HG03575 (cell line): ENCODE measurements around the gene SLC35A3.

ENCODE experiments used
- ATAC-seq: cut with Tn5 transposase; IDR thresholded peaks from one replicate; pipeline ENCODE4 v1.9.1; 2021; ENCODE audit not compliant: unreplicated experiment, insufficient number of reproducible peaks, low FRiP score; ENCODE audit errors: extremely low read depth

The SLC35A3 gene

DNA sequence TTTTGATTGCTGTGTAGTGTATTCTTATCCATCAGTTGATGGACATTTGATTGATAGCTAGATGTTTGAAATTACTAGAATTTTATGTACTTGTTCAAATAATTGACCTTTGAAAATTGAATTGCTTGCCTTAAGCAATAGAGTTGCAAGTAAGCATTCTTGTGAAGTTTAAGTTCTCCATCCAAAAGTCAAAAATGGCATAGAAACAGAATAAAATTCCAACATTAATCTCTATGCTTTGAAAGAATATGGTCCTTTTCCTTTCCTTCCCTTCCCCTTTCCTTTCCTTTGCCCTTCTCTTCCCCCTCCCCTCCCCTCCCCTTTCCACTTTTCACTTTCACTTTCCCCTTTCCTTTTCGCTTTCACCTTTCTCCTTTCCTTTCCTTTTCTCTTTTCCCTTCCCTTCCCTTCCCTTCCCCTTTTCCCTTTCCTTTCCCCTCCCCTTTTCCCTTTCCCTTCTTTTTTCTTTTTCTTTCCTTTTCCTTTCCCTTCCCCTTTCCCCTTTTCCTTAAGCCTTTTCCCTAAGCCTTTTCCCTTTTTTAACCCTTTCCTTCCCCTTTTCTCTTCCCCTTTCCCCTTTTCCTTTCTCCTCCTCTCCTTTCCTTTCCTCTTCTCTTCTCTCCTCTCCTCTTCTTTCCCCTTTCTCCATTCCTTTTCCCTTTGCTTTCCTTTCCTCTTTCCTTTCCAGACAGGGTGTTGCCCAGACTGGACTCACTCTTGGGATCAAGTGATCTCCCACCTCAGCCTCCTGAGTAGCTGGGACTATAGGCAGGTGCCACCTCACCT lies 95.6 kb downstream of the SLC35A3 start:
- no peak for ATAC-seq

DNA sequence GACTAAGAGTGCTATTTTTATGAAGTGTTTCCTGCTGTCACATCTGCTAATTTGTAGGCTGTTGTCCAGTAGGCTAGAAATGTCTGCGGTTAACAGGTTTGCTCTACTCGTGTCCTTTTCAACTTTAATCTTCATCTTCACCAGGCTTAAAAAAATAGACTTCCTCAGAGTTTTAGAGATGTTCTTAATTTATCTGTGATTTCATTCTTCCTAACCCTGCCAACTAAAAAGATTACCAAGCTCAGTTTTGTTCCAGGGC lies 96.1 kb downstream of the SLC35A3 start:
- no peak for ATAC-seq

DNA sequence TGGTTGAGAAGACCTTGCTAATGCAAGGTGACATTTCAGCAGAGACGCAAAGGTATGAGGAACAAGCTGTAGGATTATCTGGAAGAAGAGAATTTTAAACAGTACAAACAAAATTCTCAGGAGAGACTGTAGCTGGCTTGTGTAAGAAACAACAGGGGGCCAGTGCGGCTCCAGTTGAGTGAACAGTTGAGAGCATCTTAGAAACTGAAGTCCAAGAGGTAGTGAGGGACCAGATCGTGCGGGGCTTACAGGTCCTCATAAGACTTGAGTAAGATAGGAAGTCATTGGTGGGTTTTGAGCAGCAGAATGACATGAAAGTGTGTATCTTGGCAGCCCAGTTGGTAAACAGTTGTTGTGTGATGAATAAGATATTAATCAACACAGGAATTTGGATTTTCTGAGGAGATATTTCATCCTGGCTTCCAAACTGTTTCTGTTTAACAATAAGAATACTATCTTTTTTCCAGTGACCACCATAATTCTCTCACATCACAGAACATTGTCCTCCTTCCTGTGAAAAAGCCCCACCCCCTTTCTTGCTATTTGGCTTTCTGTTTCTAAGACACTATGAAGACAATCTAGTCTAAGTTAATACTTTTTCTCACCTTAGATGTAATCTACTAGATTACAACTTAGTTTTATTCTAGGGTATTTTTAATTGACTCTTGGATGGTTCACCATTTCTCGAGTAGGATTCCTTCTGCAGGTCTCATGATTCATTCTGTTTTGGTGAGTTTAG lies 100.6 kb downstream of the SLC35A3 start:
- no peak for ATAC-seq

DNA sequence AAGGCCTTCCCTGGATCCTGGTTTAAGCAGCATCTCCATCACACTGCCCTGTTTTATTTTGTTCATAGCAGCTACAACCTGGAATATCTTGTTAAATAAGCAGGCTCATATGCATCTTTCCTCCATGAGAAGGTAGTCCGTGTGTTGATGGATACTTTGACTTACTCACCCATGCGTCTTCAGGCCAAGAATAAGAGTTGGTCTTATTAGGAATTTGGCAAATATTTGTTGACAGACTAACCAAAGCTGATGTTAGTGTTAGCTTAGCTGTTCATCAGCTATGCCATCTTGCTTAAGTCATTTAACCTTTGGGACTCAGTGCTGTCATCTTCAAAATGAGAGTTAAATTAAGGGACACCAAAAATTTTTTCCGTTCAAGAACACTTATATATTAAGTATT lies 103.7 kb downstream of the SLC35A3 start:
- no peak for ATAC-seq

DNA sequence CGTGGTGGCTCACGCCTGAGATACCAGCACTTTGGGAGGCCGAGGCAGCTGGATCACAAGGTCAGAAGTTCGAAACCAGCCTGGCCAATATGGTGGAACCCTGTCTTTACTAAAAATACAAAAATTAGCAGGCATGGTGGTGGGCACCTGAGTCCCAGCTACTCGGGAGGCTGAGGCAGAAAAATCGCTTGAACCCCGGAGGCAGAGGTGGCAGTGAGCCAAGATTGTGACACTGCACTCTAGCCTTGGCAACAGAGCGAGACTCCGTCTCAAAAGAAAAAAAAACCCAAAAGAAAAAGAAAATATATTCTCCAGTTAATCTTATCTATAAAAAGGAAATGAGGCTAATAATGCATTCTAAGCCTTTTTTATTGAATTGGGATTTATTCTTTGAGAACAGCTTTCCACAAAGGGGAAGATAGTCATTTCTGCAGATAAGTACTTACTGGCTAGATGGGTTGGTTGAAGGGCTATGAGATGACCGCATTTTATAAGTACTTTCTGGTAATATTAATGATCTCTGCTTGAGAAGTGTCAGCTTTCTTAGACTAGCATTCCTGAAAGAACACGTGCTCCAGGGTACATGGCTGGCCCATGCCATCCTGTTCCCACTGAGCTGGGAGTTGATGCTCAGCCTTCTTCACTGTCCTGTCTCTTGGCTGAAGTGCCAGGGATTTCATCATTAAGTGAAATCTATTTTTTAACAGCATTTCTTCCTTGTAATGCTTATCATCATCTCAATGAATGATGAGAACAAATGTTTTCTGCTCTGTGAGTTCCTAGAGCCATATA lies 105.0 kb downstream of the SLC35A3 start:
- ATAC-seq: no peak

DNA sequence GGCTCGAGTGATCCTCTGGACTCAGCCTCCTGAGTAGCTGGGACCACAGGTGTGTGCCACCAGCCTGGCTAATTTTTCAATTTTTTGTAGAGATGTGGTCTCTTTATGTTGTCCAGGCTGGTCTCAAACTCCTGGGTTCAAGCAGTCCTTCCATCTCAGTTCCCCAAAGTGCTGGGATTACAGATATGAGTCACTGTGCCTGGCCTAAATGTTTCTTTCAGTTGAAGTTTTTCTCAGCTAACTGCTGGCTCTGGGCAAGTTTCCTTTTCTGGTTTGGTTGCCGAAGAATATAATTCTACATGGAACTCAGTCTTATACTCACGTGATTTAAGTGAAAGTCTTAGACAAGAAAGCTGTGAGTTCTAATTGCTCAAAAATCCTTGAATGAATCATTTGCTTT lies 106.0 kb downstream of the SLC35A3 start:
- peak; percentile 25 for ATAC-seq

DNA sequence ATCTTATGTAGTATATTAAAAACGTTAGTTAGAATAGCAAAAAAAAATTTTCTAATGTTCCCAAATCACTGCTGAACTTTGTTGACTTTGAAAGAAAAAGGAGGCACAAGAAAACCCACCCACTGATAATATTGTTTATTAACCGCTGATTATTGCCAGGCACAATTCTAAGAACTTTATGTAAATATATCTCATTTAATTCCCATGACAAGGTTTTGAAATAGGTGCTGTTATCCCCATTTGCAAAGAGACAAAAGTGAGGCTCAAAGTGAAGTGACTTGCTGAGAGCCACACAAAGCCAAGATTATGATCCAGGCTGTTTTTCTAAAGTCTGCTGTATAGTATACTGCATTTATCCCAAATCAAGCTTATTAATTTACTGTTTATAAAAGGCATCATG lies 106.5 kb downstream of the SLC35A3 start:
- ATAC-seq: no peak

DNA sequence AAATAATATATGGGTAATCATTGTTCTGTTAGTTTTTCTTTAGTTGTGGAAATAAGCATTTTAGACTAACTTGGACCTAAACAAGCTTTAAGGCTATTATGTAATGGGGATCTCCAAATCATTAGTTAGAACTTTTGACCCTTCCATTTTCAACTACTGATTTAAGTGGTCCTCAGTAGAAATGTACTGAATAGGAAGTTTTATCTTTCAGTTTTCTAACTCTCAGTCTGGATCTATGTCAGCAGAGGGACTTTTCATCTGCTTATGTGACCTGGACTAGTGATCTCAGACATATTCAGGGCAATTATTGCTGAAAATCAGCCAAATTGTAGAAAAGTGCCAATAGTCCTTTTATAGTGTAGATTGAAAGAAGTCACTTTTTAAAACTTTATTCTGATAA lies 106.9 kb downstream of the SLC35A3 start:
- peak; percentile 54 for ATAC-seq

DNA sequence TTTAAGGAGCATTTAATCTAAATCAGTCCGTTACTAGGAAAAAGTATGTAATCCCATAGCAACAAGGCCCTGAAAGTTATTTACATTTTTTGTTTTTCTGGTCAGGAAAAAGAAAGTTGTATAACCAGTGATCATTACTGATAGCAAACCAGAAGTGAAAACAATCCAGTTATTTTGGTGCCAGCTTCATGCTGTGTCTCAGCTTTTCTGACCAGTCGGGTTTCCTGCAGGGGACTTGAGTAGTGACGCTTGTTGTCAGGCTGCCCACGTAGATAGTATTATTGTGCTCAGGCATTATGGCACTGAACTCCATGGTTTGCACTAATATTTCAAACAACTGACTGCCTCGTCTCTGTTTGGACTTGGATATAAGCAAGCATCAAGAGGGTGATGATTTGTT lies 107.7 kb downstream of the SLC35A3 start:
- ATAC-seq: no peak

DNA sequence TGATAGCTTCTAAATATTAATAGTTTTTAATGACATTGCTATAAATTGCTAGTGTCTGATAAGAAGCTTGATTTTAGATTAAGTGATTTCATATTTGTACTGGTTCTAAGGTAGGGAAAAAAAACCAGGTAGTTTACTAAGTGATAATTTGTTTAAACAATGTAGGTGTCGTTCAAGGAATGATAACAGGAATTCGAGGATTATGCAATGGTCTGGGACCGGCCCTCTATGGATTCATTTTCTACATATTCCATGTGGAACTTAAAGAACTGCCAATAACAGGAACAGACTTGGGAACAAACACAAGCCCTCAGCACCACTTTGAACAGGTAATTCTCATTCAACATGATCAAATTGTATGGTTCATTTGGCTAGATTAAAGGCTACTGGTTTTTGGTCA lies 110.5 kb downstream of the SLC35A3 start:
- ATAC-seq: no peak
